Right forelimb (tissue), 1 donor: ENCODE measurements around the gene LRRC17.

Source experiments
- DNase-seq: peaks from one replicate; pipeline ENCODE4 v3.0.0-alpha.2; 2018

The LRRC17 gene

GRCh38 chr7:102990642-102991041 is 77.8 kb downstream of the LRRC17 start:
- no peak for DNase-seq

DNA sequence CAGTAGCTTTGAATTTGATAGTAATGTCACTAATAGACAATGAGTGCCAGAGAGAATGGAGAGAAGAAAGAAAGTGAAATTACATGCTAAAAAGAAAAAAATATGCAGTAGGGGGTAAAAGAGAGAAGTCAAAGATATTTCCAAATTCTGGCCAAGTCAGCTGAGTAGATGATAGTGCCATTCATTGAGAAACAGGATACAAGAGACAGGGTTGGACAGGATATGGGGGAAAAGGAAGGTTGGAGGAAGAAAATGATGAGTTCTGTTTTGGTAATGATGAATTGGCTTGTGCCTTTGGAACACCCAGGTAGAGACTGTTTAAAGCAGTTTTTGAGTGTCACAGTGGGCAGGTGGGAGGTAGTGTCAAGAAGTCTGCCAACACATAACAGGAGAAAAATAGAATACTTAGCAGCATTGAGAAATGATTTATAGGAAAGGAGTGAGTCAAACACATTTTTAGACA is 78.3 kb downstream of the LRRC17 start:
- DNase-seq, result no peak

- no peak for DNase-seq
These were observed 78.9 kb downstream of the LRRC17 start for GRCh38 chr7:102991540-102992214.

DNA sequence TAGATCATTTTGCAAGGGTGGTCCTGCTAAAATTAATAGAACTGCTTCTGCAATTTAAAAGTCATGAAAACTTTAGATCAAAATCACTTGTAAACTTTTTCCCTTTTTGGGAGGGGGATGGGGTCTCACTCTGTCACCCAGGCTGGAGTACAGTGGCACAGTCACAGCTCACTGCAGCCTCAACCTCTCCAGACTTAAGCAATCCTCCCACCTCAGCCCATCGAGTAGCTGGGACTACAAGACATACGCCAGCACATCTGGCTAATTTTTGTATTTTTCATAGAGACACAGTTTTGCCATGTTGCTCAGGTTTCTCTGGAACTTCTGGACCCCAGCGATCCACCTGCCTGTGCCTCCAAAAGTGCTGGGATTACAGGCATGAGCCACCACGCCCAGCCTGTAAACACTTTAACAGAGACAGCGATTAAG is 79.7 kb downstream of the LRRC17 start:
- no peak for DNase-seq

DNA sequence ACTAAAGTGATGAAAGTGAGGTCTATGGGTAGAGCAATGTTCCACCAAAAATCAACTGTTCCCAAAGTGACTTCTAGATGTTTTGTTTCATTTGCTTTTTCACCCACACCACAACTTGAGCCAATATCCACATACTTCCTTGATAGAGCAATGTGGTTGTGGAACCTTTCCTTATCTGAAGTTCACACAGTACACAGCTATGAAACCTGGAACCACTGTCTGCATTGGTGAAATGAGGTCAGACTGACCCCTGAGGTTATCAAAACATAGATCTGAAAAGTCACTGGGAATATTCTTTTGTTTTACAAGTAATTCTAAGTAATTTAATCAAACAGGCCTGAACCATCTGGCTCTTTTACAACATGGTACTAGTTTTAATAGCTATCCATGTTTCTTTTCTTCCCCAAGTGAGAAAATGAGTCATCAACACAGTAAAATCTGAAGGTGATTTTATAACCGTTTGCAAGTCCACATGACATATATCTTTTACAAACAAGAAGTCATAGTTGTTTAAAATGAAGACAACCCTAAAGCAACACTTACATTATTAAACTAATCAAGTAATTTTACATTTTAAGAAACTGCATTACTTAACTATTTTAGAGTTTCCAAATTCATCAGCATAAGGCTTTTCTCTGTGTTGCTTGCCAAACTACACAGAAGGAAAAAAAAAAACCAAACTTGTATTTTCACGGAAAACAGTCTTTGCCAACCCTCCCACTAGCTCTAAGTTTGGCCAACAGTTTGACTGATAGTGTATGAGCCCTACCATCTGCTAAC is 80.3 kb downstream of the LRRC17 start:
- DNase-seq, result no peak

GRCh38 chr7:102993718-102994029 is 80.9 kb downstream of the LRRC17 start:
- no peak for DNase-seq

GRCh38 chr7:102994567-102994966 is 81.8 kb downstream of the LRRC17 start:
- DNase-seq, result no peak
